Bronchial epithelial cell (primary cell): ENCODE data around the gene ASAH2. TPM values are rescaled to one million over a fixed set of nuclear protein-coding genes. Genes with fewer than 3 reads are reported as not detected.

ENCODE experiments used
- DNase-seq: peaks from one replicate; pipeline ENCODE4 v3.0.0-alpha.2; 2010; ENCODE audit warnings: low read depth
- FAIRE-seq: peaks from 2 replicates; lab custom pipeline; 2011; peaks lifted over from hg19 to GRCh38; lab: Jason Lieb, UNC
- H3K27me3 ChIP-seq: 2 replicates; pipeline ENCODE4 v1.5.1; 2011; ENCODE audit warnings: low read length; ENCODE audit not compliant: control insufficient read depth, insufficient read depth
- H3K36me3 ChIP-seq: 2 replicates; pipeline ENCODE4 v1.5.1; 2011; ENCODE audit warnings: low read length; ENCODE audit not compliant: control insufficient read depth, insufficient read depth
- H3K4me3 ChIP-seq: 2 replicates; pipeline ENCODE4 v1.5.1; 2011; ENCODE audit warnings: mild to moderate bottlenecking, low read depth, low read length, control low read depth
- total RNA-seq: library from RNA; depleted of rRNA; stranded (reverse); fragments of >200 nt; gene quantifications from 2 replicates; pipeline ENCODE4 v1.2.1, GENCODE V29; 2014
- TF ChIP-seq, protein P1 (sequence below): IDR thresholded peaks from 2 replicates; pipeline ENCODE4 v1.5.1; 2011; ENCODE audit warnings: mild to moderate bottlenecking, moderate library complexity, low read length, control low read depth, inconsistent platforms; ENCODE audit not compliant: insufficient read depth, severe bottlenecking

The ASAH2 gene
- total RNA-seq, 1 donor from 2014 or later: 1.6 TPM

DNA sequence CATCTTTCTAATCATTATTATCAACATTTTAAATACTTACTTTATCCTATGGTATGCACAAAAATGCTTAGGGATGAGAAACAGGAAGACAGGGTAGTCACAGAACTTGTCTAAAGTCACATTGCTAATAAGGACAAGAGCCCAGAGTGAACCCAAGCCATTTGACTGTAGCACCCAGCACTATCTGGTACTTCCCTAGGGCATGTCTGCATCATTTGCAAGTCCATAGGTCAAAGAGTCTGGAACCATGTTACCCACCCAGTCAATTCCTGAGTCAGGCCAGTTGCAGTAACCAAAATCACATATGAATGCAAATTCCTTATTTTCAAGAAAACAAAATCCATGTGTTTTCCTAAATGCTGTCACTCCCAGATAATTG, 19.1 kb downstream of the ASAH2 start:
- Histone ChIP-seq H3K4me3 (no peak overlapping the region), H3K36me3 (no peaks in the 10 kb centered on the region), H3K27me3 (peaks cover 3% of the 10 kb centered on the region)
- TF ChIP-seq, protein P1, sequence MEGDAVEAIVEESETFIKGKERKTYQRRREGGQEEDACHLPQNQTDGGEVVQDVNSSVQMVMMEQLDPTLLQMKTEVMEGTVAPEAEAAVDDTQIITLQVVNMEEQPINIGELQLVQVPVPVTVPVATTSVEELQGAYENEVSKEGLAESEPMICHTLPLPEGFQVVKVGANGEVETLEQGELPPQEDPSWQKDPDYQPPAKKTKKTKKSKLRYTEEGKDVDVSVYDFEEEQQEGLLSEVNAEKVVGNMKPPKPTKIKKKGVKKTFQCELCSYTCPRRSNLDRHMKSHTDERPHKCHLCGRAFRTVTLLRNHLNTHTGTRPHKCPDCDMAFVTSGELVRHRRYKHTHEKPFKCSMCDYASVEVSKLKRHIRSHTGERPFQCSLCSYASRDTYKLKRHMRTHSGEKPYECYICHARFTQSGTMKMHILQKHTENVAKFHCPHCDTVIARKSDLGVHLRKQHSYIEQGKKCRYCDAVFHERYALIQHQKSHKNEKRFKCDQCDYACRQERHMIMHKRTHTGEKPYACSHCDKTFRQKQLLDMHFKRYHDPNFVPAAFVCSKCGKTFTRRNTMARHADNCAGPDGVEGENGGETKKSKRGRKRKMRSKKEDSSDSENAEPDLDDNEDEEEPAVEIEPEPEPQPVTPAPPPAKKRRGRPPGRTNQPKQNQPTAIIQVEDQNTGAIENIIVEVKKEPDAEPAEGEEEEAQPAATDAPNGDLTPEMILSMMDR: no peak
- no peak for DNase-seq
- no peak for FAIRE-seq

DNA sequence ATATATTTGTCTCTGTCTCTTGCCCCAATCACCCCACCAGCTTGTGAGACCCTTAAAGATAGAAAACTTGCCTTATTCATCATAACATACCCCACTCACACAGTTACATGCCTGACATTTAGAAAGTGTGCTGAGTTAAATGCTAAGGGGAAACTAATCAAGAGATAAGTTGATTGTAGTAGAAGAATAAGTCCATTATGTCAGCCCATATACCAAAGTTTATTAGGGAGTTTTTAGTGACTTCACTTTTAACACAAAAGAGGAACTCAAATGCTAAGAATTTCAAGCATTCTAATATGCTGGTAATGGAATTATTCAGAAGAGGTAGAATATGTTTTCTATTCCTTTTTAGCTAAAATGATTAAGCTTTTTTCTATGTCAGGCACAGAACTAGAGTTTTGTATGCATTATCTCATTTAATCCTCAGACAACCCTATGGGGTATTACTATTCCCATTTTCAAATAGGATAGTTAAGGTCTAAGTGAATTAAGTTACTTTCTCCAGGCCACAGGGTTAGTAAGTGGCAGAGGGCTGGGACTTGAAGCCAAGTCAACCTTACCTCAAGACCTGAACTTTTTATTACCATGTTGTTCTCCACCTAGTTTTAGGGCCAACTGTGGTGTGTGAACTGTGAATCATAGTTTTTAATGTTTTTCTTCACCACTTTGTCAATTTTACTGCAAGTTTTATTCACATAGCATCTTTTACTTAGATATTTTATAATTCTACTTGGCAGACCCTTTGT, 19.6 kb downstream of the ASAH2 start:
- H3K4me3 ChIP-seq: no peak overlapping the region
- FAIRE-seq: no peak
- peaks cover 3% of the 10 kb centered on the region for H3K27me3 ChIP-seq
- DNase-seq: no peak
- TF ChIP-seq, protein P1: no peak
- H3K36me3 ChIP-seq: no peaks in the 10 kb centered on the region

DNA sequence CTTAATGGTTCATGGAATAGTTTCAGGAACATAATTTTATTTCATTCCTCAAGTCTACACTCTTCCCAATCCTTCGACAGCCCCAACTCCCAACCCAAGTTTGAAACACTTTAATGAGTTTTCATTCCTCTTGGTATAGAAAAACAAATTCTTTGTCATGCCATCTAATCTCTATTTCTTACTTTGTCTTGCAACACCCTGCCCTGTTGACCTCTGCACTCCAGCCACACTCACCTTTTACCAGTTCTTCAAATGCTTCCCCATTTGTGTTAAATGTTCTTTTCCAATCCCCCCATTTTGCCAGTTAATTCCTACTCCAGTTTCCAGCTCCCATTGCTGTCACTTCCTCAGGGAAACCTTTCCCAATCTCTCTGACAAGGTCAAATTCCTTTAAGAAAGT, 21.9 kb downstream of the ASAH2 start:
- DNase-seq (no peak), FAIRE-seq (no peak)
- TF ChIP-seq, protein P1: no peak
- no peak overlapping the region for H3K4me3 ChIP-seq
- peaks cover 3% of the 10 kb centered on the region for H3K27me3 ChIP-seq
- no peaks in the 10 kb centered on the region for H3K36me3 ChIP-seq

DNA sequence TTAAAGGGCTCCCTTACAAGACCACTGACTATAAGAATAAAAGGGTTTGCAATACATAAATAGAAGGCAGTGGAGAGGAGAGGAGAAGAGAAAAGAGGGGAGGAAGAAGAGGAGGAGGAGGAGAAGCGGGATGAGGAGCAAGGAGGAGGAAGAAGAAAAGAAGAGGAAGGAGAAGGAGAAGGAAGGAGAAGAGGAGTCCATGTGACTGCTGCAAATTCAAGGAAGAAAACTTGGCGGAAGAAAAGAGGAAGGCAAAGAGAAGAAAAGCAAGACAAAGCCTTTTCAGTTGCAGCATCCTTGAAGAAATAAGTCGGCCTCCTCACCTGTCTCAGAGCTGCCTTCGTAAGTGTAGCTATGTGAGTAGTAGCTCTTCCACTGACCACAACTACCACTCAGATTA, 22.6 kb downstream of the ASAH2 start:
- no peak for DNase-seq
- H3K4me3 ChIP-seq: no peak overlapping the region
- TF ChIP-seq, protein P1: no peak
- H3K27me3 ChIP-seq: peaks cover 2% of the 10 kb centered on the region
- FAIRE-seq: no peak
- H3K36me3 ChIP-seq: no peaks in the 10 kb centered on the region

DNA sequence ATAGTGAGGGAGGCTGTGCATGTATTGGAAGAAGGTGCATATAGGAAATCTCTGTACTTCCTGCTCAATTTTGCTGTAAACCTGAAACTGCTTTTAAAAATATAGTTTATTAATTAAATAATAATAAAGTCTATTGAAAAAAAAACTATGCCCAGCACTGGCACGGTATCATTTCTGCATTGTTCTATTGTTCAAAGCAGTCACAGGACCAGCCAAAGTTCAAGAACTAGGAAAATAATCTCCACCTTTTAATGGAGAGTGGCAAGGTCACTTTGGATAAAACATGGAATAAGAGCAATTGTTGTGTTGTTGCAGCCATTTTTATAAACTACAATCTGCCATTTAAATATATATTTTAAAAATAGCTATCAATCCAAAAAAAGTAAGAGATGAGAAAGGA, 24.7 kb downstream of the ASAH2 start:
- no peak for FAIRE-seq
- no peak for DNase-seq
- Histone ChIP-seq H3K36me3 (no peaks in the 10 kb centered on the region), H3K27me3 (peaks cover 3% of the 10 kb centered on the region), H3K4me3 (no peak overlapping the region)
- TF ChIP-seq, protein P1: no peak

DNA sequence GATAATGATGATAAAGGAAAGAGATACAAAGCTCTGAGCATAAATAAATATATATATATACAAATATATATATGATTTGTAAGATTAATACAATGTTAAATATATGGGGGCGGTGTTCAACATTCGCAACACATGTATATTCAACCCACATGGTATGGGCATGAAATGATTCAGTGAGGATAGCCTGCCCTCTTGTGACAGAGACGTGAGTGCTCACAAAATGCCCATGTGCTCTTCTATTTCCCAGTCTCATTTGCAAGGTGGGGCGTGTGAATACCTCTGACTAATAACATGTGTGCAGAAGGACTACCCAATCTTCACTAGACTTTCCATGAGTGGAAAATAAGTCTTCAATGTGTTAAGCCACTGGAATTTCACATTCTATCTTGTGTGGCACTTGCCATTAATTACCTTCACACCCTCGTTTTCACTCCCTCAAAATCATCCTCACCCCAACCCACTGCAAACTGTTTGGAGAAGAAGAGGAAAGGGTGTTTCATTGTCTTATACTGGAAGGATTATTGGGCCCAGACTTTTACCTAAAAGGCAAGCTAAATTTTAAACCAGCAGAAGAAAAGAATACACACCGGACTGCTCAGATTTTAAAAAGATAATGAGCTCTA, 26.9 kb downstream of the ASAH2 start:
- peak; percentile 97 for FAIRE-seq
- TF ChIP-seq, protein P1: peak; percentile 74
- Histone ChIP-seq H3K27me3 (peaks cover 3% of the 10 kb centered on the region), H3K4me3 (no peak overlapping the region), H3K36me3 (no peaks in the 10 kb centered on the region)
- DNase-seq: peak; percentile 92
